Measurements from ENCODE around the gene RGS6.

RGS6 gene

DNA sequence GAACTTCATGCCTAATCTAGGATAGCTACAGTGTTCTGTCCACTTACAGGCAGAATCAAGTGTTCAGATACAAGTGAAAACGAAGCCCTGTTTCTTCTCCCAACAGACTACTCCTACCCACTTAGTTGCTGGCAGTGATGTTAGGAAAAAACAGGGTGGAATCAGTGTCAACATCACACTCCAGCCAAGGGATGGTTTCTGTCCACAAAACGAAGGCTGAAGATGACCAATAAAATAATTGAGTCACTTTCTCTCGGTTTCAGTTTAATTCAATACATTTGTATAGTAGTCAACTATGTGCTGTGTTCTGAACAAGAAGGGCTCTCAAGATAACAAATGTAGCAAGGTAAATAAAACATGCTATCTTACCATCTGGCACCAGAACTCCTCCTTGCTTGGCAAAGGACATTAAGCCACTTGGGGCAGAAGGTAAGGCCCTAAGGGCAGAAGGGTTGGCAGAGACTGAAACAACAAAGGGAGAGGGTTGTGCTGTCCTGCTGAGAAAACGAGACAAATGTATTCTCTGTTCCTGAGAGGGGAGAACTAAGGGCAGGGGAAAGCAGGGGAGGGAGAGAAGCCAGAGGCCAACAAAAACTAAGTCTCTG is 568.1 kb downstream of the RGS6 start:
- H3K27me3 ChIP-seq, result no peaks in the 10 kb centered on the region
- H3K27ac ChIP-seq, result no peak overlapping the region
- TF ChIP-seq, protein P1, sequence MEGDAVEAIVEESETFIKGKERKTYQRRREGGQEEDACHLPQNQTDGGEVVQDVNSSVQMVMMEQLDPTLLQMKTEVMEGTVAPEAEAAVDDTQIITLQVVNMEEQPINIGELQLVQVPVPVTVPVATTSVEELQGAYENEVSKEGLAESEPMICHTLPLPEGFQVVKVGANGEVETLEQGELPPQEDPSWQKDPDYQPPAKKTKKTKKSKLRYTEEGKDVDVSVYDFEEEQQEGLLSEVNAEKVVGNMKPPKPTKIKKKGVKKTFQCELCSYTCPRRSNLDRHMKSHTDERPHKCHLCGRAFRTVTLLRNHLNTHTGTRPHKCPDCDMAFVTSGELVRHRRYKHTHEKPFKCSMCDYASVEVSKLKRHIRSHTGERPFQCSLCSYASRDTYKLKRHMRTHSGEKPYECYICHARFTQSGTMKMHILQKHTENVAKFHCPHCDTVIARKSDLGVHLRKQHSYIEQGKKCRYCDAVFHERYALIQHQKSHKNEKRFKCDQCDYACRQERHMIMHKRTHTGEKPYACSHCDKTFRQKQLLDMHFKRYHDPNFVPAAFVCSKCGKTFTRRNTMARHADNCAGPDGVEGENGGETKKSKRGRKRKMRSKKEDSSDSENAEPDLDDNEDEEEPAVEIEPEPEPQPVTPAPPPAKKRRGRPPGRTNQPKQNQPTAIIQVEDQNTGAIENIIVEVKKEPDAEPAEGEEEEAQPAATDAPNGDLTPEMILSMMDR (IDR thresholded peaks at IDR 0.05), result no peak
- no peak overlapping the region for H3K4me3 ChIP-seq (ENCODE audit: low read depth in 1 of 2, low read length in 1 of 2)
- no peaks in the 10 kb centered on the region for H3K9me3 ChIP-seq
- no peaks in the 10 kb centered on the region for H3K36me3 ChIP-seq
- H3K4me1 ChIP-seq (ENCODE audit: control insufficient read depth in 1 of 2, insufficient read depth in 1 of 2, low read depth in 1 of 2, low read length in 1 of 2), result no peaks in the 10 kb centered on the region

DNA sequence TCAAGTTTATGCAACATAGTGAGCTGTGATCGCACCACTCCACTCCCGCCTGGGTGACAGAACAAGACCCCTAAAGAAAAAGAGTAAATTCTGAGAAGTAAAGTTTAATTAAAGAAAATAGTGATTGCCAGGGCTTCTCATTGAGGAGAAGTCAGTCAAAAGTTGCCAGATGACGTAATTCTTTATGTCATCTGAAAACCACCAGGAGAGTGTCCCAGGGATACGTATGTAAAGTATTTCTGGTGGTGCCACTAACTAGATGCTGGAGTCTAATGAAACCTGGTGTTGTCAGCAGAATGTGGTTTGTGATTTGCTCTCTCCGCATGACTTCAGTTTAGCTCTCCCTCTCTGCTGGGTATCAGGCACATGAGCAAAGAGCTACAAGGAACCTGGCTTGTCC is 569.2 kb downstream of the RGS6 start:
- no peaks in the 10 kb centered on the region for H3K36me3 ChIP-seq
- TF ChIP-seq, protein P1 (IDR thresholded peaks at IDR 0.05), result no peak
- no peaks in the 10 kb centered on the region for H3K27me3 ChIP-seq
- no peaks in the 10 kb centered on the region for H3K4me1 ChIP-seq (ENCODE audit: control insufficient read depth in 1 of 2, insufficient read depth in 1 of 2, low read depth in 1 of 2, low read length in 1 of 2)
- H3K9me3 ChIP-seq, result no peaks in the 10 kb centered on the region
- H3K4me3 ChIP-seq (ENCODE audit: low read depth in 1 of 2, low read length in 1 of 2), result no peak overlapping the region
- no peak overlapping the region for H3K27ac ChIP-seq

DNA sequence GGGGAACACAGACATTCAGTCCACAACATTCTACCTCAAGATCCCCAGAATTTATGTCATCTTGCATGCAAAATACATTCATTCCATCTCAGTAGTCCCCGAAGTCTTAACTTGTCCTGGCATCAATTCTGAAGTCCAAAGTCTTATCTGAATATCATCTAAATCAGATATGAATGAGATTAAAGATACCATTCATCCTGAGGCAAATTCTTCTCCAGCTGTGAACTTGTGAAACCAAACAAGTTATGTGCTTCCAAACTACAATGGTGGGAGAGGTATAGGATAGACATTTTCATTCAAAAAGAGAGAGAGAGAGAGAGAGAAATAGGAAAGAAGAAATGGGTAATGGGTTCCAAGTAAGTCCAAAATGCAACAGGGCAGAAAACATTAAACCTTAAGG is 571.0 kb downstream of the RGS6 start:
- Histone ChIP-seq H3K27me3 (no peaks in the 10 kb centered on the region), H3K4me1 (ENCODE audit: control insufficient read depth in 1 of 2, insufficient read depth in 1 of 2, low read depth in 1 of 2, low read length in 1 of 2) (no peaks in the 10 kb centered on the region), H3K36me3 (no peaks in the 10 kb centered on the region), H3K9me3 (no peaks in the 10 kb centered on the region), H3K27ac (no peak overlapping the region), H3K4me3 (ENCODE audit: low read depth in 1 of 2, low read length in 1 of 2) (no peak overlapping the region)
- TF ChIP-seq, protein P1 (IDR thresholded peaks at IDR 0.05), result no peak

DNA sequence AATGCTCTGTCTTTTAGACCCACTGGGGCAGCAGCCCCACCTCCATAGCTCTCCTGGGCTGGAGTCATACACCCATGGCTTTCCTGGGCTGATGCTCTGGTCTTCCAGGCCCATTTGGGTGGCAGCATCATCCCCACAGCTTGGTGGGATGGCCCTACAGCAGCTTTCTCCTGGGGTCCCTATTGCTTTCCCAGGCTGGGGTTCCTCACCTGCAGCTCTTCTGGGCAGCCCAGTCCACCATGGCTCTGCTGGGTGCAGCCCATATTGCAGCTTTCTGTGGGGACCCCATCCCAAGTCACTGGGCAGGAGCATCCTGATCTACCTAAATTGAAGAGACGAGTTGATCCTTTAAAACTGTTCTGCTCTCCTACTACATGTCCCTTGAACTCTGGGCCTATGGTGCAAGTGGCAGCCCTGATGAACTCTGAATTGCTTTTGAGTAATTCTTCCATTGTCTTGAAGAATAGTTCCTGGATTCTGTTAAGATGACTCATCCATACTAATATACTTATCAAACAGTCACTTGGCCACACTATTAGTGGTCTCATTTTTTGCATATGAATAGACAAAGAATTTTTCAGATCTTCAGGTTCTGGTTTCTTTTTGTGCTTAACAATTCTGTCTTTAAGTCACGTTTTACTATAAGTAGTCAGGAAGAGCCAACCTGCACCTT is 571.6 kb downstream of the RGS6 start:
- Histone ChIP-seq H3K9me3 (no peaks in the 10 kb centered on the region), H3K27ac (no peak overlapping the region), H3K4me1 (ENCODE audit: control insufficient read depth in 1 of 2, insufficient read depth in 1 of 2, low read depth in 1 of 2, low read length in 1 of 2) (no peaks in the 10 kb centered on the region), H3K27me3 (no peaks in the 10 kb centered on the region), H3K36me3 (no peaks in the 10 kb centered on the region), H3K4me3 (ENCODE audit: low read depth in 1 of 2, low read length in 1 of 2) (no peak overlapping the region)
- TF ChIP-seq, protein P1 (IDR thresholded peaks at IDR 0.05), result no peak

DNA sequence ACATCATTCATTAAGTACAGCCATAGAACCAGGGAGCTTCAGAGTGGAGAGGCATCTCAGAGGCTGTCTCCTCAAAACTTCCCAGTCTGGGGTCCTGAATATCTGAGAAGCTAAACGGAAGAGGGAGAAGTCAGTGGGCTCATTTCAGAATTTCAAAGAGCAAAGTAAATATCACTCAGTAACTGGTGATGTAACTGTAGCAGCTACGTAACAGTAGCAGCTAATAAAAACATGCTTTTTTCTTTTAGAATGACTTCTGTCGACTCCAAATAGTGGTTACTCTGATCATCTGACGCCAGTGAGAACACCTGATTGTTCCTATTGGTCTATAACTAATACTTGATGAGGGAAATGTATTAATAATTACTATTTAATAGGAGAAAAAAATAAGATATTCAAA is 578.3 kb downstream of the RGS6 start:
- Histone ChIP-seq H3K36me3 (no peaks in the 10 kb centered on the region), H3K4me3 (ENCODE audit: low read depth in 1 of 2, low read length in 1 of 2) (no peak overlapping the region), H3K27me3 (peaks cover 6% of the 10 kb centered on the region), H3K9me3 (no peaks in the 10 kb centered on the region), H3K27ac (no peak overlapping the region), H3K4me1 (ENCODE audit: control insufficient read depth in 1 of 2, insufficient read depth in 1 of 2, low read depth in 1 of 2, low read length in 1 of 2) (no peaks in the 10 kb centered on the region)
- TF ChIP-seq, protein P1 (IDR thresholded peaks at IDR 0.05), result no peak

Data from neutrophil (primary cell).